Activated CD8-positive, alpha-beta memory T cell treated with anti-CD3 and anti-CD28 coated beads for 24 hours (primary cell): Measurements from ENCODE around the gene TUT1.
"Not testable (repeated sequence)": the region's sequence is repeated elsewhere in the genome, so short reads cannot be mapped to it uniquely, and the experiment has no call there.

Source experiments
- DNase-seq: peaks from one replicate; pipeline ENCODE4 v3.0.0-alpha.2; 2020

TUT1 gene

GRCh38 chr11:62554387-62555167 is 36.7 kb downstream of the TUT1 start:
- no peak for DNase-seq

GRCh38 chr11:62553839-62554361 is 37.4 kb downstream of the TUT1 start:
- no peak for DNase-seq

GRCh38 chr11:62553080-62553838 is 38.1 kb downstream of the TUT1 start:
- DNase-seq: no peak

- no peak for DNase-seq
Measured at GRCh38 chr11:62552485-62553079, 38.7 kb downstream of the TUT1 start.

GRCh38 chr11:62550478-62550877 is 40.8 kb downstream of the TUT1 start:
- DNase-seq: not testable (repeated sequence)

GRCh38 chr11:62548545-62549335 is 42.6 kb downstream of the TUT1 start:
- DNase-seq: no peak

GRCh38 chr11:62547691-62548281 is 43.5 kb downstream of the TUT1 start:
- DNase-seq: no peak

GRCh38 chr11:62546929-62547625 is 44.2 kb downstream of the TUT1 start:
- DNase-seq: no peak

- peak; percentile 84 for DNase-seq
Measured at GRCh38 chr11:62546244-62546928, 44.9 kb downstream of the TUT1 start, which contains the start of gene AHNAK. AHNAK (minus strand) TSS chr11:62546806; CDS start chr11:62536098, 10,708 bp downstream.

GRCh38 chr11:62545437-62546243 is 45.7 kb downstream of the TUT1 start:
- peak; percentile 79 for DNase-seq

GRCh38 chr11:62544581-62545436 is 46.5 kb downstream of the TUT1 start:
- DNase-seq: no peak

GRCh38 chr11:62543680-62544444 is 47.5 kb downstream of the TUT1 start:
- no peak for DNase-seq

- peak; percentile 91 for DNase-seq
Measured at GRCh38 chr11:62542750-62543567, 48.4 kb downstream of the TUT1 start.

- DNase-seq: no peak
Measured at GRCh38 chr11:62542111-62542745, 49.1 kb downstream of the TUT1 start.

- DNase-seq: peak; percentile 66
Measured at GRCh38 chr11:62540804-62541701, 50.3 kb downstream of the TUT1 start.
